DMS79 treated with DMSO at 0.1 percent for 48 hours (cell line): ENCODE data around the gene PADI3.

Experiments used
- DNase-seq: peaks from one replicate; lab custom pipeline; 2025; lab: John Stamatoyannopoulos, UW

Gene PADI3

GRCh38 chr1:17243274-17243673, 5.6 kb upstream of the PADI3 start:
- DNase-seq, result no peak

DNA sequence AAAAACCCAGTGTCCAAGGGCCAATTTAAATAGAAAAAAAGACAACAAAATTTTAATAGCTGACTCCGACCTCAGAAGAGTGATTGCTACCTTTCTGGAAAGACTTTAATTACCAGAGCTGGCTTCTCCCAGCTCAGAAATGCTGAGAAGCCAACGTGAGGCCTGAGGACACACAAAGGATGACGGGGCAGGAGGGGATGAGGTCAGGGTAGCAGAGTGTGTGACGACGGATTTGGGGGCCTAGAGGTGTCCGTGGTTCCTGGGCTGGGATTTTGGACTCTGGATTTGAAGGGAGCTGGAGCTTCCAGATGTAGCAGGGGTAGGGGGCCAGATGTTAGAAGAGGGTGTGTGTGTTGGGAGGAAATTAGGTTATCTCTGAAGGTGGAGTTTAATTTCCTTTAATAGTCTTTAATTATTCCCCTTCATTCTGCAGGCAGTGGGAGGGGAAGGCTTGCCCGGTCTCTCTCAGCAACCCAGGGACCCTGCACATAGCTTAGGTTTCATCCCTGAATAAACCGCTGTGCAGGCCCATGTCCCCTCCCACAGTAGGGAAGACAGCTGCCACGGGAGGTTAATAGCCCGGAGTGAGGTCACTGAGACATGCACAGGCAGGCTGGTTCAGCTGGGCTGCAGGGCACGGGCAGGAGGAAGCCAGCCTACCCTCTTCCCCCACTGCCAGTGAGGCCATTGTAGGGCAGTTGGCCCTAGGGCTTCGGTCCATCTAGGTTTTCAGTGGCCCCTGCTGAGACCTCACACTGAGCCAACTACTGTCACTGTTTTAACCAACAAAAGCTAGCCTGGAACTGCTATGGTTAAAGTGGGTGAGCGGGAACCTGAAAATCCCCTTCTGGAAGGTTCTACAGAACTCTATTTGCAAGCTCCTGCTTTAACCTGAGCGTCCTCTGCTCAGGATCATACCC, 3.8 kb upstream of the PADI3 start:
- peak; percentile 9 for DNase-seq

GRCh38 chr1:17245816-17246325, 3.0 kb upstream of the PADI3 start:
- DNase-seq, result no peak

DNA sequence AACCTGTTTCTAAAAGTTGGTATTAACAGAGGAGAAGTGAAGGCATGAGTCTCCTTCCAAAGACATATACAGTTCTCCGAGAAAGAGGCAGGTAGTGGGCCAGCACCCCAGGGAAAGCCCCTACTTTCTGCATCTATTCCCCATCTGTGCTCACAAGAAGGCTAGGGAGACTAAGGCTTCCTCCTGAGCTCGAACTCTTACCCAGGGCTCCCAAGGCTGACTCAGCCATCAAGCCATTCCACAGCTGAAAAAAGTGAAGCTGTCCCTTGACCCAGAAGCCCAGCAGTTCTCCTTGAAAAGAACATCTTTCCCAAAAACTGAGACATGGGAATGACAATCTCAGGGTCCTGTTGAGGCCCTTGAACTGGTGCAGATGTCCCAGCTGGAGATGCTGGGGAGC, 1.9 kb upstream of the PADI3 start:
- DNase-seq, result no peak

DNA sequence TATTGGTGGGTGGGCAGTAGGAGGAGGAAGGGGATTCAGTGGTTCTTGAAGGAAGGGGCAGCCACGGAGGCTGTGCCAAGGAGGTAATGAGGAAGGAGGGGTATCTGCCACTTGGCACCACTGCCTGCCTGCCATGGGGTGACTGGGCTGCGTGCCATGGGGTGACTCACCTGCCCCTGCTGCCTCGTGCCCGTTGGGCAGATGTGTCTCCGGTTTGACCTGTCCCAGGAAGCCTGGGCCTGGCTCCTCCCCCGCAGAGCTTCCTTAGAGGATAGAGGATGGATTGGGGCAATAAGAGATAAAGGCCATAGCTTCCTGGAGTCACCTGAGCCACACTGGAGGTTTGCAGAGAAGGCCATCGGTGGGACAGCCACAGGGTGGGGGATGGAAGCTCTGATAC, 1.7 kb downstream of the PADI3 start:
- peak; percentile 69 for DNase-seq

- no peak for DNase-seq
These were observed 2.3 kb downstream of the PADI3 start for GRCh38 chr1:17251246-17251645.

- no peak for DNase-seq
These were observed 2.9 kb downstream of the PADI3 start for GRCh38 chr1:17251701-17252376.

DNA sequence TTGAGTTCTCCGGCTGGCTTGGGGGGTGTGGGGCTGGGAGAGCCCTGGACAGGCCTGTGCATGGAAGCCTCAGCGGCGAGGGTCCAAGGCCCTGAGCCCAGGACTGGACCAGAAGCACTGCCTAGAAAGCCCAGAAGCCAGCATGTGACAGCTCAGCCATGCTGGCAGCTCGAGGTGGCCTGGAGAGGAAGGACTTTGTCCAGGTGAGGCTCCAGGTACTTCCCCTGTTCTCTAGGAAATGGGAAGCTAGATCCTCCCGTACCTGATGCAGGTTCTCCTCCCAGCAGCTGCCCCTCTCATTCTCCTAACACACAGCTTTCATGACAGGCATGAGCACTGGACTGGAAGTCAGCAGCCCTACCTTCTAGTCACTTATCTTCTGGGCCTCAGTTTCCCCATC, 6.4 kb downstream of the PADI3 start:
- no peak for DNase-seq

GRCh38 chr1:17258116-17258757, 9.3 kb downstream of the PADI3 start:
- no peak for DNase-seq

- DNase-seq, result no peak
These were observed 9.8 kb downstream of the PADI3 start for GRCh38 chr1:17258758-17259130.

- DNase-seq, result no peak
These were observed 10.5 kb downstream of the PADI3 start for GRCh38 chr1:17259233-17259873.

GRCh38 chr1:17260264-17260663, 11.4 kb downstream of the PADI3 start:
- DNase-seq, result no peak

GRCh38 chr1:17260738-17261137, 11.8 kb downstream of the PADI3 start:
- DNase-seq, result no peak

DNA sequence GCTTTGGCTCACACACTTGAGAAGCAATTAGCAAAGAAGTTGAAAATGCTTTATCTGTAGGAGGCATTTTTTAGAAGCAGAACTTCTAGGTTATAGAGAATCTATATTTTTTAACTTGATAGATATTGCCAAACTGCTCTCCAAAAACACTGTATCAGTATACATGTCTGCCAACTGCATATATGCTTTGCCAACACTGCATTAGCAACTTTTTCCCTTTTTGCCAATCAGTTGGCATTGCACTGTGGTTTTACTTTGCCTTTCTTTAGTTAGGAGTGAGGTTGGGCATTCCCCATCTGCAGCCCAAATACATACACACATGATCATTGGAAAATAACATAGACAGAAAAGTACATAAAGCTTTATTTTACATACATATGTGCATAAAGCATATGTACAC, 15.0 kb downstream of the PADI3 start:
- DNase-seq, result no peak

- no peak for DNase-seq
These were observed 15.6 kb downstream of the PADI3 start for GRCh38 chr1:17264470-17264869.

GRCh38 chr1:17265162-17265561, 16.3 kb downstream of the PADI3 start:
- DNase-seq, result no peak

DNA sequence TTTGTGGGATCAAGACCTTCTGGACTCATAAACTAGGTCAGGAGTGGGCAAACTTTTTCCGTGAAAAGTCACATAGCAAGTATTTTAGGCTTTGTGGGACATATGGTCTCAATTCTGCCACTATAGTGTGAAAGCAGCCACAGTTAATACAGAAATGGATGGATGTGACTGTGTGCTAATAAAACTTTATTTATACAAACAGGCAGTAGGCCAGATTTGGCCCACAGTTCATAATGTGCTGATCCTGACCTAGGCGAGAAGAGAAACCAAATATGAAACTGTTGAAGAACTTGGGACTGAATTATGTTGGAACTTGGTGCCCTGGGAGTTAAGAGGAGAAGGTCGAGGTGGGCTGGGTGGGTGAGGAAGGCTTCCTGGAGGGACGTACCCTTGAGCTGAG, 17.1 kb downstream of the PADI3 start:
- no peak for DNase-seq

DNA sequence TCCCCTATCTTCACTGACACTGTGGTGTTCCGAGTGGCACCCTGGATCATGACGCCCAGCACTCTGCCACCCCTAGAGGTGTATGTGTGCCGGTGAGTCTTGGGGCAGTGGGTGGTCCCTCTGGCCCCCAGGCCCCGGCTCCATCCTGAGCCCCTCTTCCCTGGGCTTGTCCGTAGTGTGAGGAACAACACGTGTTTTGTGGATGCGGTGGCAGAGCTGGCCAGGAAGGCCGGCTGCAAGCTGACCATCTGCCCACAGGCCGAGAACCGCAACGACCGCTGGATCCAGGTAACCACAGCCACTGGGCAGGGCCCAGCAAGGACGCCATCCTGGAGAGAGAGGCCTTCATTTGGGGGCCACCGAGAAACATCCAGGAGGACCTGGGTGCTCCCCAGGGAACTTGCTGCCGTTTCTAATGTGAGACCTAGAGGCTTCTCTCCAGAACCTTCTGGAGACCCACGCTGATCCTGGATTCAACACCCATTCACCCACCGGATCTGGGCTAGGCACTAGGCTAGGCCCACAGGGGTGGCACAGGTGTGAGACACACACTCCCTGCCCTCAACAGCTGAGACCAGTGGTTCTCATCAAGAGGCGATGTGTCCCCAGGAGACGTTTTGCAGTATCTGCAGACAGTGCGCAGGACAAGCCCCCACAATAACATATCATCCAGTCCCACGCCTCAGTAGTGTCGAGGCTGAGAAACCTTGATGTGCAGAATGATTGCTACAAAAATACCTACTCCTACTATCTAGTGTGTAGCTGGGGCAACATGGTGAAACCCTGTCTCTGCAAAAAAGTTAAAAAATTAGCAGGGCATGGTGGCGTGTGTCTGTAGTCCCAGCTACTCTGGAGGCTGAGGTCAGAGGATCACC, 22.2 kb downstream of the PADI3 start:
- DNase-seq, result no peak

GRCh38 chr1:17272066-17272465, 23.2 kb downstream of the PADI3 start:
- no peak for DNase-seq

GRCh38 chr1:17272646-17273045, 23.7 kb downstream of the PADI3 start:
- no peak for DNase-seq

- DNase-seq, result no peak
These were observed 24.2 kb downstream of the PADI3 start for GRCh38 chr1:17273096-17273495.
